WTC11 (cell line): ENCODE data around the gene CILP2. TPM values are rescaled to one million over a fixed set of nuclear protein-coding genes. Genes with fewer than 3 reads are reported as not detected.

Experiments
- ATAC-seq: fragments of 200-7000 bp; cut with Tn5 transposase; 2 replicates; pipeline ENCODE4 v1.10.0; 2021; ENCODE audit warnings: mild to moderate bottlenecking, moderate library complexity
- CTCF ChIA-PET: fragments of 300-600 bp; sonication (Branson Sonifier 250); formaldehyde crosslinking; loops from one replicate; lab custom pipeline; 2021; ENCODE audit warnings: antibody characterized with exemption; lab: Charles Lee
- POLR2A ChIA-PET: fragments of 350-600 bp; sonication (Branson Sonifier 250); formaldehyde crosslinking; loops from one replicate; lab custom pipeline; 2021; ENCODE audit warnings: antibody characterized with exemption; lab: Charles Lee
- DNase-seq: peaks from one replicate; pipeline ENCODE4 v3.0.0; 2021; ENCODE audit warnings: low spot score
- H3K27ac Mint-ChIP-seq: 2 replicates; pipeline ENCODE4 v1.8.0; 2021; ENCODE audit warnings: mixed read lengths
- H3K27me3 Mint-ChIP-seq: 2 replicates; pipeline ENCODE4 v1.8.0; 2021; ENCODE audit warnings: low read depth, mild to moderate bottlenecking, moderate library complexity, mixed read lengths
- H3K36me3 Mint-ChIP-seq: 2 replicates; pipeline ENCODE4 v1.8.0; 2021; ENCODE audit warnings: mixed read lengths
- H3K4me1 Mint-ChIP-seq: 2 replicates; pipeline ENCODE4 v1.8.0; 2022; ENCODE audit warnings: mixed read lengths
- H3K4me3 Mint-ChIP-seq: 2 replicates; pipeline ENCODE4 v1.8.0; 2021; ENCODE audit warnings: mild to moderate bottlenecking, moderate library complexity, mixed read lengths
- H3K9me3 Mint-ChIP-seq: 2 replicates; pipeline ENCODE4 v1.8.0; 2021; ENCODE audit warnings: mixed read lengths
- ATF3 ChIP-seq: sonication (generic); formaldehyde crosslinking; conservative IDR thresholded peaks from 2 replicates; pipeline ENCODE4 v1.8.1; 2022; ENCODE audit warnings: mild to moderate bottlenecking, missing genetic modification reagents
- CDX4 ChIP-seq: fragments of 250-450 bp; sonication (Bioruptor Pico); IDR thresholded peaks from 2 replicates; pipeline ENCODE4 v1.9.0; 2021; ENCODE audit warnings: moderate library complexity, mild to moderate bottlenecking, inconsistent platforms, borderline replicate concordance
- EMX1 ChIP-seq: fragments of 250-450 bp; sonication (Bioruptor Pico); IDR thresholded peaks from 2 replicates; pipeline ENCODE4 v1.8.0; 2021; ENCODE audit warnings: mild to moderate bottlenecking
- FOXP4 ChIP-seq: sonication (generic); formaldehyde crosslinking; IDR thresholded peaks from 2 replicates; pipeline ENCODE4 v1.8.0; 2022; ENCODE audit warnings: mild to moderate bottlenecking, missing genetic modification reagents
- NFE2L1 ChIP-seq: sonication (generic); formaldehyde crosslinking; IDR thresholded peaks from 2 replicates; pipeline ENCODE4 v1.8.1; 2023; ENCODE audit warnings: missing genetic modification reagents
- SMAD3 ChIP-seq: sonication (generic); formaldehyde crosslinking; IDR thresholded peaks from 2 replicates; pipeline ENCODE4 v1.8.0; 2022; ENCODE audit warnings: missing genetic modification reagents, mild to moderate bottlenecking, borderline replicate concordance
- TEAD4 ChIP-seq: sonication (generic); formaldehyde crosslinking; IDR thresholded peaks from 2 replicates; pipeline ENCODE4 v1.8.0; 2022; ENCODE audit warnings: mild to moderate bottlenecking, missing genetic modification reagents
- USF1 ChIP-seq: sonication (generic); formaldehyde crosslinking; IDR thresholded peaks from 2 replicates; pipeline ENCODE4 v1.8.0; 2022; ENCODE audit warnings: mild to moderate bottlenecking, missing genetic modification reagents
- ZNF263 ChIP-seq: sonication (generic); formaldehyde crosslinking; IDR thresholded peaks from 2 replicates; pipeline ENCODE4 v1.8.1; 2022; ENCODE audit warnings: low read depth, mild to moderate bottlenecking, moderate library complexity, missing genetic modification reagents
- ZNF281 ChIP-seq: sonication (generic); formaldehyde crosslinking; IDR thresholded peaks from 2 replicates; pipeline ENCODE4 v1.8.0; 2023; ENCODE audit warnings: mild to moderate bottlenecking, missing genetic modification reagents
- ZNF423 ChIP-seq: fragments of 250-450 bp; sonication (Bioruptor Pico); IDR thresholded peaks from 2 replicates; pipeline ENCODE4 v2.1.2; 2022; ENCODE audit warnings: mild to moderate bottlenecking, moderate library complexity
- ZNF532 ChIP-seq: fragments of 250-450 bp; sonication (Bioruptor Pico); IDR thresholded peaks from 2 replicates; pipeline ENCODE4 v1.9.0; 2021; ENCODE audit warnings: mild to moderate bottlenecking, borderline replicate concordance
- total RNA-seq: library from RNA; stranded (reverse); gene quantifications from 3 replicates; pipeline ENCODE4 v1.2.3, GENCODE V29; 2021
- TF ChIP-seq, protein P1 (sequence below): sonication (generic); formaldehyde crosslinking; IDR thresholded peaks from 2 replicates; pipeline ENCODE4 v1.8.1; 2023; ENCODE audit warnings: mild to moderate bottlenecking, missing genetic modification reagents, moderate library complexity
- TF ChIP-seq, protein P2 (sequence below): sonication (generic); formaldehyde crosslinking; IDR thresholded peaks from 2 replicates; pipeline ENCODE4 v1.8.0; 2022; ENCODE audit warnings: mild to moderate bottlenecking, missing genetic modification reagents

Gene CILP2
- total RNA-seq, 1 experiment from 2014 or later = 7.9 TPM

DNA sequence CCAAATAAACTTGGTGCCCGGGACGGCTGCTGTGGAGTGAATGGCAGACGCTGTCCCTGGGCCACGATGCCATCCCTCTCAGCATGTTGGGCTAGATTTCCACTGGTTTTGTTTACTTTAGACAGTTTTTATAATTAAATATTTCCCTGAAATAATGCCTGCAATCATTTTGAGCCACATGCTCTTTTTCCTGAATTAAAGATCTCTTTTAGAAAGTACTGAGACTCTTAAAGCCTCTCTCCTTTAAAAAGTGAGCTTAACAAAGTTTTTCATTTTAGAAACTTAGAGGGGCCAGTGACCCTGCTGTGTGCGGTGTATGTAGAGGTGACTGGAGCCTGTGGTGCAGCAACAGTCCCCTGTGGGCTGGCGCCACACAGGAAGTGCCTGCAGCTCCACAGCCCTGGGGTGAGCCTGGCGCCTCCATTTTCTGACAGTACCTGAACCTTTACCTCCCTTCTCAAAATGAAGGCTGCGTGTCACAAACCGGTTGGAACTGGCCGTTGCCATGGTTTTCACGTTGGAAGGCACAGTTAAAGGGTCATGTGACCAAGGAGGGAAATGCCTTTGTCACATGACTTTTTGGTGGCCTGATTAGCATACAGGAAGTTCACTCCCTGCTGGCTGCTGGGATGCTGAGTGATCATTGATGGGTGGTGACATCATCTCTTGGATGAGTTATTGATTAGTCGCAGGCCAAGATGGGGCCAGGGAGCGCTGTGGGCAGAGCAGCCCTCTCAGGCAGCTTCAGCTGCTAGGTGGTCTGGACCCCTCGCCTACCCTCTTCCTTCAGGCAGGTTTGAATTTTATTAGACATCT lies 49.0 kb upstream of the CILP2 start:
- Mint-ChIP-seq H3K4me3 (peak overlapping the region; percentile 9; the same call in 1 of the 2 replicates), H3K27ac (peak overlapping the region; percentile 99), H3K36me3 (peaks cover 18% of the 10 kb centered on the region; the same call in 1 of the 2 replicates), H3K9me3 (no peaks in the 10 kb centered on the region), H3K27me3 (no peaks in the 10 kb centered on the region), H3K4me1 (peaks cover 52% of the 10 kb centered on the region)
- ATAC-seq (peak; percentile 45), DNase-seq (peak; percentile 90)
- ChIA-PET CTCF (interaction anchor here (0.6 to 5.2 kb wide), 10 partner anchors 13 to 259 kb away, joined by 3 to 84 read pairs (median 12); partner anchors contain the start of gene GATAD2A), POLR2A (interaction anchor here (1.7 to 2.2 kb wide), 2 partner anchors 14 to 84 kb away, joined by 5 to 8 read pairs; partner anchors contain the start of gene GATAD2A)
- TF ChIP-seq, protein P1, sequence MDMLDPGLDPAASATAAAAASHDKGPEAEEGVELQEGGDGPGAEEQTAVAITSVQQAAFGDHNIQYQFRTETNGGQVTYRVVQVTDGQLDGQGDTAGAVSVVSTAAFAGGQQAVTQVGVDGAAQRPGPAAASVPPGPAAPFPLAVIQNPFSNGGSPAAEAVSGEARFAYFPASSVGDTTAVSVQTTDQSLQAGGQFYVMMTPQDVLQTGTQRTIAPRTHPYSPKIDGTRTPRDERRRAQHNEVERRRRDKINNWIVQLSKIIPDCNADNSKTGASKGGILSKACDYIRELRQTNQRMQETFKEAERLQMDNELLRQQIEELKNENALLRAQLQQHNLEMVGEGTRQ (CRISPR knock-in tag) = peak; percentile 96
- TF ChIP-seq ZNF423 (CRISPR knock-in tag) (peak; percentile 39; the same call in 1 of the 2 replicates), ATF3 (CRISPR knock-in tag) (no peak), USF1 (CRISPR knock-in tag) (peak; percentile 96), NFE2L1 (CRISPR knock-in tag) (no peak), ZNF532 (0 out of 2 replicates have a peak, but pooled peaks have one; percentile 40)

GRCh38 chr19:19489804-19490204 lies 48.3 kb upstream of the CILP2 start:
- Mint-ChIP-seq H3K36me3 (peaks cover 25% of the 10 kb centered on the region), H3K27me3 (no peaks in the 10 kb centered on the region), H3K9me3 (no peaks in the 10 kb centered on the region), H3K4me3 (no peak overlapping the region), H3K4me1 (peaks cover 50% of the 10 kb centered on the region), H3K27ac (peak overlapping the region; percentile 99)
- DNase-seq (no peak), ATAC-seq (no peak)
- ChIA-PET CTCF (interaction anchor here (0.5 to 5.2 kb wide), 23 partner anchors 14 to 260 kb away, joined by 3 to 84 read pairs (median 5); partner anchors contain the start of genes GATAD2A, NDUFA13 and TSSK6), POLR2A (interaction anchor here (0.9 to 2.2 kb wide), 2 partner anchors 85 to 104 kb away, joined by 4 to 8 read pairs; partner anchors contain the start of gene GATAD2A)
- TF ChIP-seq, protein P2, sequence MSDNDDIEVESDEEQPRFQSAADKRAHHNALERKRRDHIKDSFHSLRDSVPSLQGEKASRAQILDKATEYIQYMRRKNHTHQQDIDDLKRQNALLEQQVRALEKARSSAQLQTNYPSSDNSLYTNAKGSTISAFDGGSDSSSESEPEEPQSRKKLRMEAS (CRISPR knock-in tag) = no peak
- TF ChIP-seq TEAD4 (no peak), SMAD3 (CRISPR knock-in tag) (no peak), ZNF281 (no peak), EMX1 (CRISPR knock-in tag) (no peak), ZNF263 (CRISPR knock-in tag) (no peak), ZNF532 (no peak), CDX4 (no peak), FOXP4 (CRISPR knock-in tag) (no peak)
